ENCODE results near the gene CDH13.

Gene CDH13

DNA sequence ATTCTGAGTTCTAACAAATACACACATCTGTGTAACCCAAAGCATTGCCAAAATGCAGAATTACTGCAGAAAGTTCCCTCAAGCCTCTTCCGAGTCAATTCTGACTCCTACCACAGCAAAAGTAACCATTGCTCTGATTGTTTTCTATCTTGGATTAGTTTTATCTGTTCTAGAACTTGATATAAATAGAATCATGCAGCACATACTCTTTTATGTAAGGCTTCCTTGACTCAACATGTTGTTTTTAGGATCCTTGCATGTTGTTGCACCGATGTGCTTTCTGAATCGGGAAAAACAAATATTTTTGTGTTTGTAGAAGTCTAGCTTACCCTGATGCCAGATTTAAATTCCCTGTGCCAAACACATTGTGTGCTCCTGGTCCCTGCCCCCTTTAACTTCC, 140.4 kb downstream of the CDH13 start:
- no peak for TF ChIP-seq GATA3 (IDR thresholded peaks at IDR 0.05; ENCODE audit: low read depth, low read length)
- TF ChIP-seq GATA2 (IDR thresholded peaks at IDR 0.05; ENCODE audit: low read depth, low read length) = no peak

DNA sequence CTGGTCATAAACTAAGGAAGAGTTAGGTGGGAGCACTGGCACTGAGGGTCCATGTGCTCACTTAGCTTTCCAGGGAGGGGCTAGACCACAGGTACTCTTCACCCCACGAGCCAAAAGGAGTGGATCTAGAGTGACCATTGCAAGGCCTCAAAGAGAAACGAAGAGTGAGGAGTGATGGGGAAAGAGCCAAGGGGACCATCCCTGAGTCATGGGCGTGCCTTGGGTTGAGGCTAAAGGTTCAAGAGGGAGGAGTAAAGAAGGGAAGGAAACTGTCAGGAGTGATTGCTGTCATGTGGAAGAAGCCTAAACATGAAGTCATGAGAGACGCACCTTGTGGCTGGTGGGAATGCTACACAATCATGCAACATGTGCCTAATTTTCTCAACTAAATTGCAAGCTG, 141.0 kb downstream of the CDH13 start:
- TF ChIP-seq GATA2 (IDR thresholded peaks at IDR 0.05; ENCODE audit: low read depth, low read length) (no peak), GATA3 (IDR thresholded peaks at IDR 0.05; ENCODE audit: low read depth, low read length) (no peak)

DNA sequence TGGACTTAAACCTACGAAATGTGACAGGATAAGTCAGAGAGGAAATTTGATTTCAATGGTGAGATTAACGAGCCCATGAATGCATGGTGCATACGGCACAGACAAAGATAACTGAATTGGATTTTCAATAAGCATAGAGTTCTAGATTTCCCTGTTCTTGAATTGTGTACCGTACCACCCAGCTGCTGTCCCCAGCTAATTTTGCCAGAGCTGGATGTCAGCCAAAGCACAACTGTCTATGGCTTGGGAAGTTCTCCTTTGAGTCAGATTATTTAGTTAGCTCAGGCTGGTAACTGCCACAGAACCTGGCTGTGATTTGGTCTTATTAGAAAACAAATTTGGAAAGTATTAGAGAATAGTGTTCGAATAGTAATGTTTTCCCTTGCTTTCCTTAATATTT, 143.1 kb downstream of the CDH13 start:
- TF ChIP-seq GATA3 (IDR thresholded peaks at IDR 0.05; ENCODE audit: low read depth, low read length) = no peak
- no peak for TF ChIP-seq GATA2 (IDR thresholded peaks at IDR 0.05; ENCODE audit: low read depth, low read length)

DNA sequence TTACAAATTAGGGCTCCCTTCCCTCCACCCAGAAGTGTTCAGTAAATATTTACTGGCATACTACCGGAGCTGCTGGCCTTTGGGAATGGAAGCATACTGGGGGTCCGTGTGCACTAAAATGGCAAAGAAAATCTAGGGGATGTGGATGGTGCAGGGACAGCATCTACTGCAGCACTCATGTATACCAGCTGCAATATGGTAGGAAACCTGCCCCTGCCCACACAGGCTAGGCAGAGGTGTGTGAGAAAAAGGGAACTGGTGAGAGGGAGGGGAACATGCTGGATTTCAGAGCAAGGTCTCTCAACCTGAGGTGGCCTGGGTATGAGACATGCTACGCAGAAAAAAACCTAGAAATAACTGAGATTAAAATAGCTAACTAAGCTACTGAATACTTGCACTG, 145.4 kb downstream of the CDH13 start:
- TF ChIP-seq GATA3 (IDR thresholded peaks at IDR 0.05; ENCODE audit: low read depth, low read length) (no peak), GATA2 (IDR thresholded peaks at IDR 0.05; ENCODE audit: low read depth, low read length) (no peak)

DNA sequence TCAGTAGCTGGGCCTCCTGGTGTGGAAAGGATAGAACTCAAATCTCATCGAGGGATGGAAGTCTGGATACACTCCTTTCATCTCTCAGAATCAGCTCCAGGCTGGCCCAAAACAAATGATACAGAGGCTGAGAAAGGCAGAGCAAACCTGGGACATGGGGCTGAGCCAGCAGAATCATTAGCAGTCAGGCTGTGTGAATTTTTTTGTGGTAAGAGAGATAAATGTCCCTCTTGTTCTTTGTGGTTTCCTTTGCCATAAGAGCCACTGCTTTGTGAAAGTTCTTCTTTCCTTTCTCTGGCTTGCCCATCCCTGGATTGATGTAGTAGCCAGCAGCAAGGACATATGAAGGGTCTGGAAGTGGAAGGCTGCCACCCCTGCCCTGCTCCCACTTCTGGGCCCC, 146.2 kb downstream of the CDH13 start:
- TF ChIP-seq GATA2 (IDR thresholded peaks at IDR 0.05; ENCODE audit: low read depth, low read length) (no peak), GATA3 (IDR thresholded peaks at IDR 0.05; ENCODE audit: low read depth, low read length) (no peak)

DNA sequence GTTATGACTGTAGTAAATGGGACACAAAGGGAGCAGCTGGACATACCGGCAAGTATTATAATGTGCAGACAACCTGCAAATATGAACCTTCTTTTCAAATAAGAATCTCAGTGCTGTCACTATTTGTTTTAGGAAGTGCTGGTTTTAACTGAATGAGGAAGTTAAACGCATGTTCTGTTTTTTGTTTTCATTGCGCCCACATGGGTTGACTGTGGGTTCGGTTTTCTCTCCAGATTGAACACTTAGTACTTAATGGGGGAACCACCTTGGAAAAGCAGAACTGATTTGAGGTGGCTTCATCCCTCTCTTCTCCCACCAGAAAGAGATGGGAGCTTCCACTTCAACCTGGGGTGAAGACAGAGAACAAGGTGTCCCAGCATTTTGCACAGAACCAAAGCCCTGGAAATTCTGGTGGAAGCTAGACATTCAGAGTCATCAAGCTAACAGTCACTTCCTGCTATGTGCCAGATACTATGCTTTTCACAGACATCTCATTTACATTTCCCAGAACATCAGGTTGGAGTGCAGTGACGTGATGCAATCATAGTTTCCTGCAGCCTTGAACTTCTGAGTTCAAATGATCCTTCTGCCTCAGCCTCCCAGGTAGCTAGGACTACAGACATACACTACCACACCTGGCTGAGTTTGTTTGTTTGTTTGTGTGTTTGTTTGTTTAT, 149.8 kb downstream of the CDH13 start:
- TF ChIP-seq GATA3 (IDR thresholded peaks at IDR 0.05; ENCODE audit: low read depth, low read length) (no peak), GATA2 (IDR thresholded peaks at IDR 0.05; ENCODE audit: low read depth, low read length) (no peak)

DNA sequence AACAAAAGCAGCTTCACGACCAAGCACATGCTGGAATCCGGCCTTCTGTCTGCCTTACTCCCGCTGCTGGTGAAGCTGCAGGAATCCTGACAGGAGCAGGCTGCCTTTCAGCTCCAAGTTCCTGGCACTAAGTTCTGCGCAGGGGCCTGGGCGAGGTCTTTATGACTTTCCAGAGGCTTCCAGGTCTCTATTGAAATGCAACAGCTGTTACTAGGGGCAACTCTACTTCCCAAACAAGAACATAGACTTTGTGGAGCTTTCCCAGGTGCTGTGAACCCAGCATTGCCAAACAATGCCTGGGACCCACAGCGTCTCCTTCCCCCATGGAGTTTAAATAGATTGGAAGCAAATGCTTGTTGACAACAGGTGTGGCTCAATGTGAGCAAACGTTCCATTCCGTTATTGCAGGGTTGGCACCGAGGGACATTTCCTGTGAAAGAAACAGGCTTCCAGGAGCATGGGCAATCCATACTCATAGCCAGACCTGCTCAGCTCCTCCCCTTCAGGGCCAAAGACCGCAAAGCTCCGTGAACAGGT, 156.0 kb downstream of the CDH13 start:
- no peak for TF ChIP-seq GATA3 (IDR thresholded peaks at IDR 0.05; ENCODE audit: low read depth, low read length)
- no peak for TF ChIP-seq GATA2 (IDR thresholded peaks at IDR 0.05; ENCODE audit: low read depth, low read length)

DNA sequence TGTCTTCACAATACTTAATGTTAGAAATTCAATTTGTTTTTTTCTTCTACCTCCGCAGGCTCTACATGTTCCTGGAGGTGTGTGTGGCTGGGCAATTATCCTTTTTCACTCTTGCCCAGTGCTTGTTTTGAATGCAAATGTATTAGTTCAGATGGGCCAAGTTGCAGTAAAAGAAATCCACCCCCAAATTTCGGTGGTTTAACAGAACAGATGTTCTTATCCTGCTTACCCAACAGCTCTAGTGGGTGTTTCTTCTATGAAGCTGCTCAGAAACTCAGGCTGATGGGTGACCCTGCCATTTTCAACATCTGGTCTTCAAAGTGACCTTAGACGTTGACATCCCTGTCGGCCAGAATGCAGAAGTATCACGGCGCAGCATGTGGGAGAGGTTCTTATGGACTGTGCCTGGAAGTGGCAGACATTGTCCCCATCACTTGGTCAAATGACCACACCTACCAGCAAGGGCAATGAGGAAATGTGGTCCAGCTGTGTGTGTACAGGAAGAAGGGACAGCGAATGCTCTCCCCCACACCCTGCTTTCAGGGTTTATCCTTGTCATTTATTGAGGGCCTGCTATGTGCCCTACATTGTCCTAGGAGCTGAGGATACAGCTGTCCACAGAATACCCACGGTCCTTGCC, 157.3 kb downstream of the CDH13 start:
- TF ChIP-seq GATA3 (IDR thresholded peaks at IDR 0.05; ENCODE audit: low read depth, low read length) (no peak), GATA2 (IDR thresholded peaks at IDR 0.05; ENCODE audit: low read depth, low read length) (no peak)

DNA sequence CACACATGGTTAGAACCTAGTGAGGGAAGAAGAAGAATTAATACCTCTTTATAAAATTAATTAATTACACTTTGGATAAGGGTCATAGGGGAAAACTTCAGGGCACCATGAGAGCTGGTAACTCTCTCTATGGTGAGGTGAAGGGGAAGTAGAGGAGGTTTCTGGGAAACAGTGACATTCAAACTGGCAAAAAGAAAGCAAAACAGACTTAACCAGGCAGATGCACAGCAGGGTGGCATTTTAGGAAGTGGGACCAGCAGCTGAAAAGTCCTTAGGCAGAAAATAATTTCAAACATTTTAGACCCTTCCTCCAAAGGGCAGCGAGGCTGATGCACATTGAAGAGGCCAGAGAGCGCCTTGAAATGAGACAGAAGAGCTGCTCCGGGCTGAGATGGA, 157.8 kb downstream of the CDH13 start:
- TF ChIP-seq GATA3 (IDR thresholded peaks at IDR 0.05; ENCODE audit: low read depth, low read length) = no peak
- TF ChIP-seq GATA2 (IDR thresholded peaks at IDR 0.05; ENCODE audit: low read depth, low read length) = no peak

DNA sequence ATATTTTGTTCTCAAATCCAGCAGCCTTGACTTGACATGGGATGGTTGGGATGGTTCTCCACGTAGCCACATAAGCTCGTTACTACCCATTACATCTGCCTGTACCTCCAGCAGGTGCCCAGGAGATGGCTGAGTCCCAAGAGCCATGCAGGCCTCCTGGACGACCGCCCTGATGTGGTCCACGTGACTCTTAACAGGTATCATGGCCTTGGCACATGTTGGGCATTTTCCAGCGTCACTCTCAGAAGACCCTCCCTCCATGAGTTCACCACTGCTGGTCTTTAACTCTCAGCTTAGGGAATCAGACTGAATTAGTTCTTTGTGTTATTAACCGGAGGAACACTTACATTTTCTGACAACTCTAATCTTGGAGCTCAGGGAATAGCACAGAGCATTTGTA, 161.5 kb downstream of the CDH13 start:
- TF ChIP-seq GATA2 (IDR thresholded peaks at IDR 0.05; ENCODE audit: low read depth, low read length) = no peak
- TF ChIP-seq GATA3 (IDR thresholded peaks at IDR 0.05; ENCODE audit: low read depth, low read length) = no peak

DNA sequence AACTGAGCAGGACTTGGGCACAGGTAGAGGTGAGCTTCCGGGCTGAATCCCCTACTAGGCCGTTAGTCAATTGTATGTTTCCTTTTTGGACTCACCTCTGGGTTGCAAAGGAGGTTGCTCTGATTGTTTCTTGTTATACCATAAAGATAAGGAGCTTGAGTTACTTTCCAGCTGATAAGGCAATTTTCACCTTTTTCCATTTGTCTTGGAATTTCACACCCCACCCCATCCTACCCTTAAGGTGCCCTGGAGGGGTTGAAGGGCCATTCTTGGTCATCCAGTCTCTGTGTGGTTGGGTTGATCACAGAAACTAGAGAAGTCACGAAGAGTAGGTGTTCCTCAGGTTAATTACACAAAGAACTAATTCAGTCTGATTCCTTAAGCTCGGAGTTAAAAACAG, 162.2 kb downstream of the CDH13 start:
- TF ChIP-seq GATA2 (IDR thresholded peaks at IDR 0.05; ENCODE audit: low read depth, low read length) = no peak
- TF ChIP-seq GATA3 (IDR thresholded peaks at IDR 0.05; ENCODE audit: low read depth, low read length) = no peak

DNA sequence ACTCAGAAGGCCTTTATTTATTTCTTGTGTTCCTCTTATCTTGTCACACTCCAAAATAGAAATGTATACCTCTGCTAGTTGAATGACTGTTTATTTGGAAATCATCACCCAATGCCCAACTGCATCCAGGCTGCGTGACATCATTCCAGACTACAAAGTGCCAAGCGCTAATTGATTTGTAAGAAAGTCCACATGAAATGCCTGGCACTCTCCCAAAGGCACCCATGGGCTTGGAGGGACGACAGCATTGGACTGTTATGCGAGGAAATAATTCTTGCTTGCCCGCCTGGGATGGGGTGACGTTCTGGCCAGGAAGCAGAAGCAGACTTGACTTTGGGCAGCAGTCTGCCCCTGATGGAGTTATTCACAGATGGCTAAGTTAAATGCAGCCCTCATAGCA, 165.9 kb downstream of the CDH13 start:
- TF ChIP-seq GATA3 (IDR thresholded peaks at IDR 0.05; ENCODE audit: low read depth, low read length) (no peak), GATA2 (IDR thresholded peaks at IDR 0.05; ENCODE audit: low read depth, low read length) (no peak)

DNA sequence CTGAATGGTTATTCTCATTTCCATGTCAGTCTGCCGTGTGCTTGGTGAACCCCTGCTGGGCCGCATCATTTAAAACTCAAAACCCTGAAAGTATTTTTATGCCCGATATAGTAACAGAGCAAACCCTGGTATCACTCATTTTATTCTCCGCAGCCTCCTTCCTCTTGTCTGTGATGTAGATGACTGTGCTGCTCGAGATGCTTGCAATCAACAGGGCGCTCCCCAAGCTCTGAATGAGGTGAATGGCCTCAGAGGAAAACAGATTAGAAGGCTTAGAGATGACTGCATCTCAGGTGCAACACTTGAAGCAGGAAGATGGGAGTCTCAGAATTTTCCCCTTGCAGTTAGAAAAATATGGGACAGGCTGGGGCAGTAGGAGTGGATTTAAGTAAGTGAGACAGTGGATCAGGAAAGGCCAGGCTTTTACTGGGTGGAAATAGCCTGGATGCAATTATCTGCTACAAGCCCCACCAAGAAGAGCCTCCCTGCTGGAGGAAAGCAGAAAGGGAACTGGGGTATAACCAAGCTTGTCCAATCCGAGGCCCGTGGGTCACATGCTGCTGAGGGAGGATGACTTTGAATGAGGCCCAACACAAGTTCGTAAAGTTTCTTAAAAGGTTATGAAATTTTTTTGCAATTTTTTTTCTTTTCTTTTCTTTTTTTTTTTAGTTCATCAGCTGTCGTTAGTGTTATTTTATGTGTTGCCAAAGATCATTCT, 166.9 kb downstream of the CDH13 start:
- TF ChIP-seq GATA2 (IDR thresholded peaks at IDR 0.05; ENCODE audit: low read depth, low read length) (no peak), GATA3 (IDR thresholded peaks at IDR 0.05; ENCODE audit: low read depth, low read length) (no peak)

DNA sequence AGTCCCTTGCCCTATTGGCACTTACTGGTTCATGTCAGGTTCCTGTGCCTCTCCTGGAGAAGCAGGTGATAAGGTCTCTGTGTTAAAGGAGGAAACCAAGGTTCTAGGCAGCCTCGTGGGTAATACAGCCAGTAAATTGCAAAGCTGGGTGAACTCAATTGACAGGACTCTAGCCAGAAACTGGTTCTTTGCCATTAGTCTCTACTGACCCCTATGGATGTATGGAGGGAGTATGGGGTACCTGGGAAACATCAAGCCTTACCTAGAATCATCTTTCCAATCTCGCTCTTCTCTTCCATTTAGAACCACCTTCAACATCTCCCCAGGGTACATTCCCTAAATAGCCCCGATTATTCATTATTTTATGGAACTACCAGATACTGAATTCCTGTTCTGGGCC, 169.3 kb downstream of the CDH13 start:
- TF ChIP-seq GATA2 (IDR thresholded peaks at IDR 0.05; ENCODE audit: low read depth, low read length) (no peak), GATA3 (IDR thresholded peaks at IDR 0.05; ENCODE audit: low read depth, low read length) (no peak)

DNA sequence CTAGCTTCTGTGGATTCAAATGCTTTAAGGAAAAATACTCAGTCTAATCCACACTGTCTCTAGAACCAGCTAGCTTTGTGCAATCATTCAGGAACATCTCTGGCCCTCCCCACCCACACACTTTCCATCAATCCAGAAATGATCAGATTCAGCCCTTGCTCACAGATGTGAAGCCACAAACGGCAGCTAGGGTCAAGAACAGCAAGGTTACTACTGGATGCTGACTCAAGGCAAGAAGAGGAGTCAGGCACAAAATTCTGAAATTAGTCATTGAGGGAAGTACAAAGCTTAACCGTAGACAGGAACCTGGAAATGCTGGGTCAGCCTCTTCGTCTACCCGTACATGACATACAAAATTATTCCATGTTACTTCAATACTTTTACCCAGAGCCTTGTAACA, 174.6 kb downstream of the CDH13 start:
- TF ChIP-seq GATA2 (IDR thresholded peaks at IDR 0.05; ENCODE audit: low read depth, low read length) = no peak
- TF ChIP-seq GATA3 (IDR thresholded peaks at IDR 0.05; ENCODE audit: low read depth, low read length) = no peak

Data from SH-SY5Y (cell line).